ENCODE measurements around the gene NOSIP.
A peak's percentile ranks its signal among the peaks of the same experiment; 100 is the strongest.

The NOSIP gene

GRCh38 chr19:49570997-49571676, 9.2 kb downstream of the NOSIP start:
- DNase-seq (ENCODE audit: low read depth) = no peak

GRCh38 chr19:49570138-49570856, 10.1 kb downstream of the NOSIP start:
- no peak for DNase-seq (ENCODE audit: low read depth)

GRCh38 chr19:49567861-49568441, 12.4 kb downstream of the NOSIP start:
- DNase-seq (ENCODE audit: low read depth) = peak; percentile 43

GRCh38 chr19:49566302-49566701, 14.1 kb downstream of the NOSIP start:
- no peak for DNase-seq (ENCODE audit: low read depth)

- no peak for DNase-seq (ENCODE audit: low read depth)
Measured at GRCh38 chr19:49565261-49565660, 15.1 kb downstream of the NOSIP start.

GRCh38 chr19:49564616-49565045, 15.7 kb downstream of the NOSIP start:
- DNase-seq (ENCODE audit: low read depth) = no peak

- DNase-seq (ENCODE audit: low read depth) = peak; percentile 34
Measured at GRCh38 chr19:49560358-49560900, 19.9 kb downstream of the NOSIP start.

- no peak for DNase-seq (ENCODE audit: low read depth)
Measured at GRCh38 chr19:49559928-49560327, 20.4 kb downstream of the NOSIP start.

- no peak for DNase-seq (ENCODE audit: low read depth)
Measured at GRCh38 chr19:49559443-49559842, 20.9 kb downstream of the NOSIP start.

GRCh38 chr19:49558591-49558990, 21.8 kb downstream of the NOSIP start:
- no peak for DNase-seq (ENCODE audit: low read depth)

- no peak for DNase-seq (ENCODE audit: low read depth)
Measured at GRCh38 chr19:49557641-49558325, 22.6 kb downstream of the NOSIP start.

- DNase-seq (ENCODE audit: low read depth) = no peak
Measured at GRCh38 chr19:49556412-49557398, 23.7 kb downstream of the NOSIP start.

- peak; percentile 45 for DNase-seq (ENCODE audit: low read depth)
Measured at GRCh38 chr19:49555600-49556411, 24.6 kb downstream of the NOSIP start.

GRCh38 chr19:49554701-49555181, 25.6 kb downstream of the NOSIP start:
- peak; percentile 37 for DNase-seq (ENCODE audit: low read depth)

- peak; percentile 42 for DNase-seq (ENCODE audit: low read depth)
Measured at GRCh38 chr19:49553451-49554271, 26.7 kb downstream of the NOSIP start.

GRCh38 chr19:49552749-49553148, 27.6 kb downstream of the NOSIP start:
- DNase-seq (ENCODE audit: low read depth) = no peak

GRCh38 chr19:49551531-49551930, 28.8 kb downstream of the NOSIP start:
- DNase-seq (ENCODE audit: low read depth) = no peak

- DNase-seq (ENCODE audit: low read depth) = no peak
Measured at GRCh38 chr19:49549045-49549444, 31.3 kb downstream of the NOSIP start.
